GM23338 (cell line): ENCODE results near the gene PIGU. TPM values are rescaled to one million over a fixed set of nuclear protein-coding genes. Genes with fewer than 3 reads are reported as not detected.
A peak's percentile ranks its signal among the peaks of the same experiment; 100 is the strongest.

Source experiments
- ATAC-seq: fragments of 200-7000 bp; cut with Tn5 transposase; 3 replicates; pipeline ENCODE4 v1.9.1; 2020
- DNase-seq: peaks from one replicate; pipeline ENCODE4 v3.0.0-alpha.2; 2015; ENCODE audit warnings: low spot score
- H2AFZ ChIP-seq: fragments of 200-600 bp; sonication (generic); 2 replicates; pipeline ENCODE4 v1.8.0; 2016; ENCODE audit warnings: antibody characterized with exemption, mild to moderate bottlenecking, moderate library complexity
- H3F3A ChIP-seq: fragments of 200-600 bp; sonication (generic); replicated peaks from 2 replicates; pipeline ENCODE4 v1.8.0; 2017; ENCODE audit warnings: antibody characterized with exemption, mixed run types, low read depth
- H3K27ac ChIP-seq: fragments of 200-600 bp; sonication (generic); 2 replicates; pipeline ENCODE4 v1.6.1; 2016; ENCODE audit warnings: low read depth
- H3K27me3 ChIP-seq: fragments of 200-600 bp; sonication (generic); 2 replicates; pipeline ENCODE4 v1.8.0; 2016; ENCODE audit warnings: mild to moderate bottlenecking, mixed run types, moderate library complexity; ENCODE audit not compliant: insufficient read depth
- H3K36me3 ChIP-seq: fragments of 200-600 bp; sonication (generic); 2 replicates; pipeline ENCODE4 v1.8.0; 2016; ENCODE audit warnings: mild to moderate bottlenecking; ENCODE audit not compliant: insufficient read depth
- H3K4me1 ChIP-seq: fragments of 200-600 bp; sonication (generic); 2 replicates; pipeline ENCODE4 v1.8.0; 2016; ENCODE audit warnings: mild to moderate bottlenecking, moderate library complexity; ENCODE audit not compliant: insufficient read depth
- H3K4me2 ChIP-seq: fragments of 200-600 bp; sonication (generic); 2 replicates; pipeline ENCODE4 v1.7.1; 2017; ENCODE audit warnings: mixed run types
- H3K4me3 ChIP-seq: fragments of 200-600 bp; sonication (generic); 2 replicates; pipeline ENCODE4 v1.6.1; 2016; ENCODE audit warnings: mixed run types
- H3K79me2 ChIP-seq: fragments of 200-600 bp; sonication (generic); replicated peaks from 2 replicates; pipeline ENCODE4 v1.8.0; 2017; ENCODE audit warnings: mild to moderate bottlenecking; ENCODE audit not compliant: insufficient read depth
- H3K9me2 ChIP-seq: fragments of 200-600 bp; sonication (generic); 2 replicates; pipeline ENCODE4 v1.8.0; 2017; ENCODE audit not compliant: insufficient read depth
- H4K20me1 ChIP-seq: fragments of 200-600 bp; sonication (generic); replicated peaks from 2 replicates; pipeline ENCODE4 v1.8.0; 2017; ENCODE audit warnings: mild to moderate bottlenecking; ENCODE audit not compliant: insufficient read depth
- H3K27ac Mint-ChIP-seq: 2 replicates; pipeline ENCODE4 v1.8.0; 2020; ENCODE audit warnings: inconsistent platforms, mild to moderate bottlenecking, moderate library complexity, mixed read lengths
- H3K27me3 Mint-ChIP-seq: 3 replicates; pipeline ENCODE4 v1.8.0; 2022; ENCODE audit warnings: low read depth, mild to moderate bottlenecking, moderate library complexity, mixed read lengths, inconsistent platforms; ENCODE audit not compliant: insufficient read depth, poor library complexity
- H3K36me3 Mint-ChIP-seq: 3 replicates; pipeline ENCODE4 v1.8.0; 2021; ENCODE audit warnings: low read depth, mild to moderate bottlenecking, inconsistent platforms, moderate library complexity, mixed read lengths
- H3K4me1 Mint-ChIP-seq: 3 replicates; pipeline ENCODE4 v1.8.0; 2020; ENCODE audit warnings: mild to moderate bottlenecking, inconsistent platforms, mixed read lengths
- H3K4me3 Mint-ChIP-seq: 3 replicates; pipeline ENCODE4 v1.8.0; 2021; ENCODE audit warnings: moderate library complexity, mild to moderate bottlenecking, inconsistent platforms, mixed read lengths
- H3K9me3 Mint-ChIP-seq: 3 replicates; pipeline ENCODE4 v1.8.0; 2020; ENCODE audit warnings: moderate library complexity, mild to moderate bottlenecking, inconsistent platforms, mixed read lengths
- CREB1 ChIP-seq: fragments of 250-450 bp; sonication (Bioruptor Pico); IDR thresholded peaks from 2 replicates; pipeline ENCODE4 v1.5.0; 2020; ENCODE audit warnings: low read depth, mild to moderate bottlenecking, moderate library complexity
- CTCF ChIP-seq, 2 experiments: fragments of 200-600 bp in 1 of 2; sonication (generic) in 1 of 2; conservative IDR thresholded peaks; 2 replicates each; pipeline versions ENCODE4 v1.5.1 to v1.6.1; 2016 to 2017; ENCODE audit warnings: antibody characterized with exemption in 2 of 2, low read depth in 2 of 2, mild to moderate bottlenecking in 2 of 2, moderate library complexity in 1 of 2
- ETS1 ChIP-seq: IDR thresholded peaks from 2 replicates; pipeline ENCODE4 v1.6.1; 2016; ENCODE audit warnings: antibody characterized with exemption
- EZH2 ChIP-seq: fragments of 200-600 bp; sonication (generic); IDR thresholded peaks from one replicate; pipeline ENCODE4 v1.8.0; 2017; ENCODE audit warnings: antibody characterized with exemption, mild to moderate bottlenecking, low read depth; ENCODE audit not compliant: unreplicated experiment
- EZH2phosphoT487 ChIP-seq: fragments of 200-600 bp; sonication (generic); IDR thresholded peaks from one replicate; pipeline ENCODE4 v1.8.1; 2018; ENCODE audit warnings: antibody characterized with exemption; ENCODE audit not compliant: unreplicated experiment
- JUNB ChIP-seq: IDR thresholded peaks from one replicate; pipeline ENCODE4 v1.6.1; 2016; ENCODE audit warnings: antibody characterized with exemption; ENCODE audit not compliant: unreplicated experiment
- NANOG ChIP-seq: IDR thresholded peaks from 2 replicates; pipeline ENCODE4 v1.6.1; 2016; ENCODE audit warnings: antibody characterized with exemption, borderline replicate concordance
- POLR2AphosphoS5 ChIP-seq: IDR thresholded peaks from 2 replicates; pipeline ENCODE4 v1.6.1; 2016; ENCODE audit warnings: antibody characterized with exemption, low read depth
- REST ChIP-seq: IDR thresholded peaks from one replicate; pipeline ENCODE4 v1.6.1; 2018; ENCODE audit warnings: antibody characterized with exemption; ENCODE audit not compliant: unreplicated experiment
- STAT1 ChIP-seq: IDR thresholded peaks from one replicate; pipeline ENCODE4 v1.6.1; 2016; ENCODE audit warnings: antibody characterized with exemption; ENCODE audit not compliant: unreplicated experiment
- ZNF114 ChIP-seq: fragments of 250-450 bp; sonication (Bioruptor Pico); IDR thresholded peaks from 2 replicates; pipeline ENCODE4 v1.5.0; 2020; ENCODE audit warnings: mild to moderate bottlenecking, moderate library complexity
- ZNF331 ChIP-seq: fragments of 250-450 bp; sonication (Bioruptor Pico); IDR thresholded peaks from 2 replicates; pipeline ENCODE4 v1.5.0; 2020; ENCODE audit warnings: low read depth, mild to moderate bottlenecking, moderate library complexity
- polyA plus RNA-seq: library from polyadenylated mRNA; unstranded; fragments of >200 nt; fragmentation: Nextera tagmentation; extraction: Ambion mirVana; gene quantifications from 2 replicates; pipeline ENCODE4 v1.2.1, GENCODE V29; 2016
- total RNA-seq: library from RNA; depleted of rRNA; stranded (reverse); fragments of >200 nt; shearing (Covaris generic); gene quantifications from 2 replicates; pipeline ENCODE4 v1.2.3, GENCODE V29; 2014
- TF ChIP-seq, protein P1 (sequence below): fragments of 250-450 bp; sonication (Bioruptor Pico); IDR thresholded peaks from 2 replicates; pipeline ENCODE4 v1.5.0; 2020; ENCODE audit warnings: mild to moderate bottlenecking, moderate library complexity

PIGU gene
- total and polyA plus RNA-seq, 2 experiments from 2014 or later, result 24.3 to 28.9 TPM

DNA sequence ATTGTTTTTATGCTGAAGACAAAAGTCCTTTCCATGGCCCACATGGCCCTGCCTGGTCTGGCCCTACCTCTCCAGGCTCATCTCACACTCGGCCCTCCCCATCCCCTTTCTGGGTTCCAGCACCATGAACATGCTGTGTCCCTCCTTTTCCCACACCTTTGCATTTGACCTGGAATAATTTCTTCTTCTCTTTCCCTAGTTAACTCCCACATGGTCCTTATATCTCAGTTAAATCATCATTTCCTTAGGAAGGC is 38.9 kb downstream of the PIGU start:
- Histone ChIP-seq H2AFZ (no peak overlapping the region), H3K4me1 (no peaks in the 10 kb centered on the region), H3K4me2 (no peak overlapping the region), H3K36me3 (peaks cover 4% of the 10 kb centered on the region; the same call in 1 of the 2 replicates), H3K4me3 (no peak overlapping the region), H3K9me2 (no peaks in the 10 kb centered on the region), H4K20me1 (no peaks in the 10 kb centered on the region; the same call in 1 of the 2 replicates), H3K27me3 (no peaks in the 10 kb centered on the region), H3F3A (no peaks in the 10 kb centered on the region), H3K79me2 (no peaks in the 10 kb centered on the region), H3K27ac (0 out of 2 replicates have a peak overlapping the region, but pooled peaks have one; percentile 50)
- ATAC-seq, result no peak
- no peak overlapping the region for H3K27ac Mint-ChIP-seq
- DNase-seq, result no peak
- no peaks in the 10 kb centered on the region for H3K27me3 Mint-ChIP-seq
- no peaks in the 10 kb centered on the region for H3K9me3 Mint-ChIP-seq
- H3K36me3 Mint-ChIP-seq, result peaks cover 19% of the 10 kb centered on the region; the same call in 2 of the 3 replicates
- no peaks in the 10 kb centered on the region for H3K4me1 Mint-ChIP-seq
- TF ChIP-seq EZH2 (no peak), EZH2phosphoT487 (no peak), ZNF114 (no peak), STAT1 (no peak), NANOG (no peak), ETS1 (no peak), POLR2AphosphoS5 (no peak), JUNB (no peak), CTCF (conservative IDR thresholded peaks at IDR 0.05; ENCODE audit: low read depth in 2 of 2) (no peak), CREB1 (no peak), REST (no peak), ZNF331 (CRISPR knock-in tag) (no peak)
- TF ChIP-seq, protein P1, sequence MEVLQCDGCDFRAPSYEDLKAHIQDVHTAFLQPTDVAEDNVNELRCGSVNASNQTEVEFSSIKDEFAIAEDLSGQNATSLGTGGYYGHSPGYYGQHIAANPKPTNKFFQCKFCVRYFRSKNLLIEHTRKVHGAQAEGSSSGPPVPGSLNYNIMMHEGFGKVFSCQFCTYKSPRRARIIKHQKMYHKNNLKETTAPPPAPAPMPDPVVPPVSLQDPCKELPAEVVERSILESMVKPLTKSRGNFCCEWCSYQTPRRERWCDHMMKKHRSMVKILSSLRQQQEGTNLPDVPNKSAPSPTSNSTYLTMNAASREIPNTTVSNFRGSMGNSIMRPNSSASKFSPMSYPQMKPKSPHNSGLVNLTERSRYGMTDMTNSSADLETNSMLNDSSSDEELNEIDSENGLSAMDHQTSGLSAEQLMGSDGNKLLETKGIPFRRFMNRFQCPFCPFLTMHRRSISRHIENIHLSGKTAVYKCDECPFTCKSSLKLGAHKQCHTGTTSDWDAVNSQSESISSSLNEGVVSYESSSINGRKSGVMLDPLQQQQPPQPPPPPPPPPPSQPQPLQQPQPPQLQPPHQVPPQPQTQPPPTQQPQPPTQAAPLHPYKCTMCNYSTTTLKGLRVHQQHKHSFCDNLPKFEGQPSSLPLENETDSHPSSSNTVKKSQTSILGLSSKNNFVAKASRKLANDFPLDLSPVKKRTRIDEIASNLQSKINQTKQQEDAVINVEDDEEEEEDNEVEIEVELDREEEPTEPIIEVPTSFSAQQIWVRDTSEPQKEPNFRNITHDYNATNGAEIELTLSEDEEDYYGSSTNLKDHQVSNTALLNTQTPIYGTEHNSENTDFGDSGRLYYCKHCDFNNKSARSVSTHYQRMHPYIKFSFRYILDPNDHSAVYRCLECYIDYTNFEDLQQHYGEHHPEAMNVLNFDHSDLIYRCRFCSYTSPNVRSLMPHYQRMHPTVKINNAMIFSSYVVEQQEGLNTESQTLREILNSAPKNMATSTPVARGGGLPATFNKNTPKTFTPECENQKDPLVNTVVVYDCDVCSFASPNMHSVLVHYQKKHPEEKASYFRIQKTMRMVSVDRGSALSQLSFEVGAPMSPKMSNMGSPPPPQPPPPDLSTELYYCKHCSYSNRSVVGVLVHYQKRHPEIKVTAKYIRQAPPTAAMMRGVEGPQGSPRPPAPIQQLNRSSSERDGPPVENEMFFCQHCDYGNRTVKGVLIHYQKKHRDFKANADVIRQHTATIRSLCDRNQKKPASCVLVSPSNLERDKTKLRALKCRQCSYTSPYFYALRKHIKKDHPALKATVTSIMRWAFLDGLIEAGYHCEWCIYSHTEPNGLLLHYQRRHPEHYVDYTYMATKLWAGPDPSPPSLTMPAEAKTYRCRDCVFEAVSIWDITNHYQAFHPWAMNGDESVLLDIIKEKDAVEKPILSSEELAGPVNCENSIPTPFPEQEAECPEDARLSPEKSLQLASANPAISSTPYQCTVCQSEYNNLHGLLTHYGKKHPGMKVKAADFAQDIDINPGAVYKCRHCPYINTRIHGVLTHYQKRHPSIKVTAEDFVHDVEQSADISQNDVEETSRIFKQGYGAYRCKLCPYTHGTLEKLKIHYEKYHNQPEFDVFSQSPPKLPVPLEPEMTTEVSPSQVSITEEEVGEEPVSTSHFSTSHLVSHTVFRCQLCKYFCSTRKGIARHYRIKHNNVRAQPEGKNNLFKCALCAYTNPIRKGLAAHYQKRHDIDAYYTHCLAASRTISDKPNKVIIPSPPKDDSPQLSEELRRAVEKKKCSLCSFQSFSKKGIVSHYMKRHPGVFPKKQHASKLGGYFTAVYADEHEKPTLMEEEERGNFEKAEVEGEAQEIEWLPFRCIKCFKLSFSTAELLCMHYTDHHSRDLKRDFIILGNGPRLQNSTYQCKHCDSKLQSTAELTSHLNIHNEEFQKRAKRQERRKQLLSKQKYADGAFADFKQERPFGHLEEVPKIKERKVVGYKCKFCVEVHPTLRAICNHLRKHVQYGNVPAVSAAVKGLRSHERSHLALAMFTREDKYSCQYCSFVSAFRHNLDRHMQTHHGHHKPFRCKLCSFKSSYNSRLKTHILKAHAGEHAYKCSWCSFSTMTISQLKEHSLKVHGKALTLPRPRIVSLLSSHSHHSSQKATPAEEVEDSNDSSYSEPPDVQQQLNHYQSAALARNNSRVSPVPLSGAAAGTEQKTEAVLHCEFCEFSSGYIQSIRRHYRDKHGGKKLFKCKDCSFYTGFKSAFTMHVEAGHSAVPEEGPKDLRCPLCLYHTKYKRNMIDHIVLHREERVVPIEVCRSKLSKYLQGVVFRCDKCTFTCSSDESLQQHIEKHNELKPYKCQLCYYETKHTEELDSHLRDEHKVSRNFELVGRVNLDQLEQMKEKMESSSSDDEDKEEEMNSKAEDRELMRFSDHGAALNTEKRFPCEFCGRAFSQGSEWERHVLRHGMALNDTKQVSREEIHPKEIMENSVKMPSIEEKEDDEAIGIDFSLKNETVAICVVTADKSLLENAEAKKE (CRISPR knock-in tag), result no peak
- H3K4me3 Mint-ChIP-seq, result no peak overlapping the region
